ENCODE measurements around the gene IL17B.

IL17B gene

DNA sequence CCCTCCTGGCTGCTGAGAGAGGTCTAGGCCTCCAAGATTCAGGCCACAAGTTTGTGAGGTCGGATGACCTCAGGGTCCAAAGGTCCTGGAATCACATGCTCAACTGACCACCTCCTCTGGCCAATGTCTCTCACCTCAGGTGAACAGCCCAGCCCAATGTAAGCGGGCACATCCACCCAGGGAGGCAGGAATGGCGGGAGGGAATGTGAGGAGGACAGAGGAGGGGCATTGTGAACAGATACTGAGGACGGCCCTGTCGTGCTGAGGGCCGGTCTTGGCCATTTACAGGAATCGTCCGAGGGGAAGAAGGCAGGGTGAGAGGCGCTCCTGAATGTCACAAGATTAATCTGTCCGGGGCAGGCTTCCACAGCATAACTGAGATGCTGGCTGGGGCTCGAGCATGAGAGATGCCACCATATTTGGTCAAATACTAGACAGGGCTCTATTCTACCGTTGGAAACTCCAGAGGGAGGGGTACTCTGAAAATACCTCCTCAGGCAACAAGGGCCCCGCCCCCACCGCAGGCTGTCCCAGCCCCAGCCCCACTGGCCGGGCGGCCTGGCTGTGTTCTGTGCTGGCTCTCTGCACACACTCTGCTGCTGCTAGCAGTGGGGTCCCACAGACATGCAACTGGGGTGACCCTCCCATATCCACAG is 1.5 kb upstream of the IL17B start:
- DNase-seq (ENCODE audit: extremely low spot score): no peak
- POLR2A ChIA-PET: no interaction called here
- CTCF ChIA-PET: interaction anchor here (0.8 to 6.4 kb wide), 17 partner anchors 11 to 610 kb away, joined by 3 to 81 read pairs (median 4); partner anchors contain the start of gene GRPEL2
- TF ChIP-seq, protein P1, sequence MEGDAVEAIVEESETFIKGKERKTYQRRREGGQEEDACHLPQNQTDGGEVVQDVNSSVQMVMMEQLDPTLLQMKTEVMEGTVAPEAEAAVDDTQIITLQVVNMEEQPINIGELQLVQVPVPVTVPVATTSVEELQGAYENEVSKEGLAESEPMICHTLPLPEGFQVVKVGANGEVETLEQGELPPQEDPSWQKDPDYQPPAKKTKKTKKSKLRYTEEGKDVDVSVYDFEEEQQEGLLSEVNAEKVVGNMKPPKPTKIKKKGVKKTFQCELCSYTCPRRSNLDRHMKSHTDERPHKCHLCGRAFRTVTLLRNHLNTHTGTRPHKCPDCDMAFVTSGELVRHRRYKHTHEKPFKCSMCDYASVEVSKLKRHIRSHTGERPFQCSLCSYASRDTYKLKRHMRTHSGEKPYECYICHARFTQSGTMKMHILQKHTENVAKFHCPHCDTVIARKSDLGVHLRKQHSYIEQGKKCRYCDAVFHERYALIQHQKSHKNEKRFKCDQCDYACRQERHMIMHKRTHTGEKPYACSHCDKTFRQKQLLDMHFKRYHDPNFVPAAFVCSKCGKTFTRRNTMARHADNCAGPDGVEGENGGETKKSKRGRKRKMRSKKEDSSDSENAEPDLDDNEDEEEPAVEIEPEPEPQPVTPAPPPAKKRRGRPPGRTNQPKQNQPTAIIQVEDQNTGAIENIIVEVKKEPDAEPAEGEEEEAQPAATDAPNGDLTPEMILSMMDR (IDR thresholded peaks at IDR 0.05; ENCODE audit: control extremely low read depth, extremely low read depth, low read depth, missing control alignments): no peak

DNA sequence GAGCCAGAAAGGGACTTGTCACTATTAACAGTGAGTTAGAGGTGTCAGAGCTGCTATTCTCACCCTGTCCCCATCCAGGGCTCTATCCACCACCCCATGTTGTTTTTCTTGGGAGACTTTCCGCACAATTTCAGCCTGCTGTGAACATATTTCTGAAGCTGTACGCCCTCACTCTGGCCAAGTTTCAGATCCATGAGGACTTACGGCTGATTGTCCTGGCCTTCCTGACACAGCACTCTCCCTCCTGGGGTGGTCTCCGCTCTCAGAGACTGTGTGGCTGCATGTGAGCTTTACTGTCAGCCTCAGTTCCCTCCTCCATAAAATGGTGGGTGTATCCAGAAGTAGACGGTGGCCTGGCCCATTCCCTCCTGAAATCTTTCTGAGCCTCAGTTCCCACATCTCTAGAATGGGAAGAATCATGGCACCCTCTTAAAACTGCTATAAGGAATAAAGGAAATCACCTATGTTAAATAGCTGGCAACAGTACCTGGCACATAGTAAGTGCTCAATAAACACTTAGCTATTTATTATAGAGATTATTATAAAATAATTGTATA is 804 bp upstream of the IL17B start:
- POLR2A ChIA-PET: no interaction called here

GRCh38 chr5:149378241-149378820 is 761 bp downstream of the IL17B start:
- ChIA-PET POLR2A (no interaction called here), CTCF (interaction anchor here (5.9 kb wide), 1 partner anchor 8 kb away, joined by 81 read pairs; no protein-coding TSS in a partner anchor)
- no peak for DNase-seq (ENCODE audit: extremely low spot score)
- TF ChIP-seq, protein P1 (IDR thresholded peaks at IDR 0.05; ENCODE audit: control extremely low read depth, extremely low read depth, low read depth, missing control alignments): no peak

More for the DNA sequence above, 804 bp upstream of the IL17B start:
- TF ChIP-seq, protein P1 (IDR thresholded peaks at IDR 0.05; ENCODE audit: control extremely low read depth, extremely low read depth, low read depth, missing control alignments): no peak
- DNase-seq (ENCODE audit: extremely low spot score): no peak
- CTCF ChIA-PET: interaction anchor here (1.3 to 6.4 kb wide), 4 partner anchors 10 to 186 kb away, joined by 4 to 81 read pairs (median 38); no protein-coding TSS in a partner anchor

DNA sequence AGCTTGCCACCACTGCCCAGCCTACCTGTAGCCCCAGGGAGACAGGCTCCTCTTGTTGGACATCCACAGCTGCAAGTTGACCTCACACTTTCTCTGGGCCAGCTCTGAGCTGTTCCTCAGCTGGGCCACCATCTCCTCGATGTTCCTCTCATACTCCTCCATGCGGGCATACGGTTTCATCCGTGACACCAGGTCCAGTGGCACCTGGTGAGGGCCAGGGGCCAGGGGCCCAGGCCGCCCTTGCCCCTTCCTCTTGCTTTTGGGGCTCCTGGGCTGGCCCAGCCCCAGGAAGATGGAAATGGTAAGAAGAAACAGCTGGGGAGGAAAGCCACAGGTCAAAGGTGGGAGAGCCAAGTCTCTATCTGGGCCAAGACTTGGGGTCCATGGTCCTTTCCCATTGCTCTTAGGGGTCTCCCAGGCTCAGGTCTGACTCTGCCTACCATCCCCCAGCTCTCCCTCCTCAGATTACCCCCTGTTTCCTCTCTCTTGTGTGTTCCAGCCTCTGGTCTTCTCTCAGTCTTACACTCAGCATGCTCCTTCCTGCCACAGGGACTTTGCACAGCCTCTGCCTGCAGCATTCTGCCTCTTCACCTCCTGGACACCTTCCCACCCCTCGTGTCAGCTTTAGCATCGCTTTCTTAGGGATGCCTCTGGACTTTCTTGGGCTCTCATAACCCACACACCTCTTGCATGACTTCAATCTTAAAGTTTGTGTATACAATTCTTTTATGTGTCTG is 2.2 kb downstream of the IL17B start:
- CTCF ChIA-PET: interaction anchor here (0.9 to 3.3 kb wide), 8 partner anchors 10 to 188 kb away, joined by 3 to 19 read pairs (median 4); no protein-coding TSS in a partner anchor
- TF ChIP-seq, protein P1 (IDR thresholded peaks at IDR 0.05; ENCODE audit: control extremely low read depth, extremely low read depth, low read depth, missing control alignments): no peak
- POLR2A ChIA-PET: no interaction called here
- DNase-seq (ENCODE audit: extremely low spot score): no peak

- TF ChIP-seq, protein P1 (IDR thresholded peaks at IDR 0.05; ENCODE audit: control extremely low read depth, extremely low read depth, low read depth, missing control alignments): no peak
- CTCF ChIA-PET: interaction anchor here (1.0 to 3.3 kb wide), 9 partner anchors 9 to 189 kb away, joined by 3 to 19 read pairs (median 6); no protein-coding TSS in a partner anchor
- POLR2A ChIA-PET: no interaction called here
- no peak for DNase-seq (ENCODE audit: extremely low spot score)
These were observed 3.0 kb downstream of the IL17B start for GRCh38 chr5:149376104-149376503.

DNA sequence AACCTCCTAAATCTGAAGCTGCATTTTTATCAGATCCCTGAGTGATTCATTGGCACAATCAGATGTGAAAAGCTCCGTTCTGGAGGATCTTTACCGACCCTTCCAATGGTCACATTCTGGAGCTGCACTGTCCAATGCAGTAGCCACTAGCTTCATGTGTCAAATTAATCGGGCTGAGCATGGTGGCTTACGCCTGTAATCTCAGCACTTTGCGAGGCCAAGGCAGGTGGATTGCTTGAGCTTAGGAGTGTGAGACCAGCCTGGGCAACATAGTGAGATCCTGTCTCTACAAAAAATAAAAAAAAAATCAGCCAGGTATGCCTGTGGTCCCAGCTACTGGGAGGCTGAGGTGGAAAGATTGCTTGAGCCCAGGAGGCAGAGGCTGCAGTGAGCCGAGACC is 3.7 kb downstream of the IL17B start:
- ChIA-PET POLR2A (no interaction called here), CTCF (interaction anchor here (0.9 to 3.3 kb wide), 8 partner anchors 8 to 189 kb away, joined by 3 to 19 read pairs (median 6); no protein-coding TSS in a partner anchor)
- TF ChIP-seq, protein P1 (IDR thresholded peaks at IDR 0.05; ENCODE audit: control extremely low read depth, extremely low read depth, low read depth, missing control alignments): no peak
- no peak for DNase-seq (ENCODE audit: extremely low spot score)

Measured in GM10248 (cell line).